ENCODE measurements around the gene DDX28. TPM values are rescaled to one million over a fixed set of nuclear protein-coding genes. Genes with fewer than 3 reads are reported as not detected.
"Not testable (repeated sequence)": the region's sequence is repeated elsewhere in the genome, so short reads cannot be mapped to it uniquely, and the experiment has no call there.

The DDX28 gene
- total and polyA plus RNA-seq, 9 of the 15 experiments (the other 6 are each of a cell fraction or from before 2014, with no cell fraction given): 2.8 to 24.5 (median 15.9) TPM

DNA sequence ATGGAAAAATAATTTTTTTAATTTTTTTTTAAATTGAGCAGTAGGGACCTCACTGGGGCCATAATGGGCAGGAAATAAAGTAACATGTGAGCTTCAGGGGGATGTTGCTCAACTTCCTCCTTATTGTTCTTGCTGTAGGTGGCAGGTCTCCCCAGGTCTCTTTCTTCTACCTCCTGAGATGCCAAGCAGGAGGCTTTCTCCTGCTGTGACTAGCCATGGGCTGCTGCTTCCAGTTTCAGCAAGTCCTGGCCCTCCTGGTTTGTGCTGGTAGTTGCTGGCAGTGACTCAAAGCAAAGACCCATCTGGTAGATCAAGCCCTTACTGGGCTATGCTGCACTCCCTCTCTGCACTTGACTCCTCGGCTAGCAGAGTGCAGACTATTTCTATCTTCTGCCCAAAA lies 9.6 kb downstream of the DDX28 start (continued):
- TF ChIP-seq CEBPB (tag; IDR thresholded peaks at IDR 0.05): 0 out of 2 replicates have a peak, but pooled peaks have one; percentile 26

DNA sequence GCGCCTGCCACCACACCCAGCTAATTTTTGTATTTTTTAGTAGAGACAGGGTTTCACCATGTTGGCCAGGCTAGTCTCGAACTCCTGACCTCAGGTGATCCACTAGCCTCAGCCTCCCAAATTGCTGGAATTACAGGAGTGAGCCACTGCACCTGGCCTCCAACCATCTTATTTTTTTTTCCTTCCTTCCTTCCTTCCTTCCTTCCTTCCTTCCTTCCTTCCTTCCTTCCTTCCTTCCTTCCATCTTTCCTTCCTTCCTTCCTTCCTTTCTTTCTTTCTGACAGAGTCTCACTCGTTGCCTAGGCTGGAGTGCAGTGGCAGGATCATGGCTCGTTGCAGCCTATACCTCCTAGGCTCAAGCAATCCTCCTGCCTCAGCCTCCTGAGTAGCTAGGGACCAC lies 13.2 kb downstream of the DDX28 start:
- H3K4me1 ChIP-seq (replicated peaks in 1 of 2; ENCODE audit: control insufficient read depth in 2 of 2, insufficient read depth in 2 of 2, low read length in 2 of 2); H3K4me3 ChIP-seq; BruUV-seq (replicated peaks); H3K36me3 ChIP-seq (ENCODE audit: control insufficient read depth, insufficient read depth, low read length); H3K9me3 ChIP-seq (replicated peaks; ENCODE audit: control insufficient read depth, insufficient read depth, low read depth, low read length); in situ Hi-C loops (cut with MboI); DNase-seq (ENCODE audit: extremely low read depth in 1 of 4, low spot score in 3 of 4); H3K27me3 ChIP-seq (ENCODE audit: control insufficient read depth in 2 of 2, insufficient read depth in 2 of 2, low read length in 2 of 2); H3K79me2 ChIP-seq (ENCODE audit: control insufficient read depth, insufficient read depth, low read length); FAIRE-seq; ATAC-seq; intact Hi-C loops (cut with micrococcal nuclease); H4K20me1 ChIP-seq (replicated peaks; ENCODE audit: control insufficient read depth, insufficient read depth, low read length); H3K9me1 ChIP-seq (ENCODE audit: control insufficient read depth, insufficient read depth, low read length); H3K4me2 ChIP-seq (ENCODE audit: insufficient read depth, low read length); H2AFZ ChIP-seq (ENCODE audit: low read depth, low read length); H3K9ac ChIP-seq (ENCODE audit: insufficient read depth in 1 of 2, low read depth in 2 of 2, low read length in 2 of 2); CTCF ChIA-PET (ENCODE audit: low intra/inter-chr PET ratio); H3K27ac ChIP-seq (ENCODE audit: extremely low read depth, low read depth, low read length): not testable (repeated sequence)
- POLR2A ChIA-PET: interaction anchor here (0.9 to 1.3 kb wide), 2 partner anchors 13 to 16 kb away, joined by 3 read pairs; partner anchors contain the start of genes DDX28 and DUS2
- 53% methylated on average over 2 of the region's 4 CpGs for WGBS (ENCODE audit: insufficient coverage, low coverage, missing lambda C conversion rate)

DNA sequence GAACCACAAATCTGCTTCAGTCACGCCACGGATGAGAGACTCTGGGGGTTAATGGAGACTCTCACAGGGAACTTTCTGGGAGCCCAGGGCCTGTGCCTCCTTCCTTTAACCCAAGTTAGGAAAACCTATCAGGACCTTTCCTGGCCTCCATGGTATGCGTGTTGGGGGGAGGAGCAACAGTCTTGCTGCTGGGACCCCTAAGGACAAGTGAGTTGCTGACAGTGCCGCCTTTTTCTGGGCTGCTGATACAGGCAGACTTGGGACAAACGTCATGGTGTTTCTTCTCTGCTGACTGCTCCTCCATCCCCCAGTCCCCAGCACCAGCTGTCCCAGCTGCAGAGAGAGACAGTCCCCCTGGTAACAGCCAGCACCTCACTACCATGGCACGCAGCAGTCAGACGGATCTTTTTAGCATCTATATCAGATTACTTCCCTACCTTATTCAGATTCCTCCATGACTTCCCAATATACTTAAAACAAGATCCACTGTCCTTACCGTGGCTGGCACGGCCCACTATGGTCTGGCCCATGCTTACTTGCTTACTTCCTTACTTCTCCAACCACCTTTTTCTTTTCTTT lies 13.8 kb downstream of the DDX28 start:
- no peak overlapping the region for H2AFZ ChIP-seq (ENCODE audit: low read depth, low read length)
- no peak for FAIRE-seq
- TF ChIP-seq, protein P1, sequence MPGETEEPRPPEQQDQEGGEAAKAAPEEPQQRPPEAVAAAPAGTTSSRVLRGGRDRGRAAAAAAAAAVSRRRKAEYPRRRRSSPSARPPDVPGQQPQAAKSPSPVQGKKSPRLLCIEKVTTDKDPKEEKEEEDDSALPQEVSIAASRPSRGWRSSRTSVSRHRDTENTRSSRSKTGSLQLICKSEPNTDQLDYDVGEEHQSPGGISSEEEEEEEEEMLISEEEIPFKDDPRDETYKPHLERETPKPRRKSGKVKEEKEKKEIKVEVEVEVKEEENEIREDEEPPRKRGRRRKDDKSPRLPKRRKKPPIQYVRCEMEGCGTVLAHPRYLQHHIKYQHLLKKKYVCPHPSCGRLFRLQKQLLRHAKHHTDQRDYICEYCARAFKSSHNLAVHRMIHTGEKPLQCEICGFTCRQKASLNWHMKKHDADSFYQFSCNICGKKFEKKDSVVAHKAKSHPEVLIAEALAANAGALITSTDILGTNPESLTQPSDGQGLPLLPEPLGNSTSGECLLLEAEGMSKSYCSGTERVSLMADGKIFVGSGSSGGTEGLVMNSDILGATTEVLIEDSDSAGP (CRISPR knock-in tag; IDR thresholded peaks at IDR 0.05): no peak
- intact Hi-C loops (cut with micrococcal nuclease) (no loop called here), in situ Hi-C loops (cut with MboI) (no loop called here)
- H3K79me2 ChIP-seq (ENCODE audit: control insufficient read depth, insufficient read depth, low read length): no peaks in the 10 kb centered on the region
- H3K27me3 ChIP-seq (ENCODE audit: control insufficient read depth in 2 of 2, insufficient read depth in 2 of 2, low read length in 2 of 2): no peaks in the 10 kb centered on the region; a peak in 1 of 5 replicates
- BruUV-seq (replicated peaks): no TSS peak
- H3K4me1 ChIP-seq (replicated peaks in 1 of 2; ENCODE audit: control insufficient read depth in 2 of 2, insufficient read depth in 2 of 2, low read length in 2 of 2): peaks cover 0 to 4% of the 10 kb centered on the region in 2 experiments; a peak in 2 of 5 replicates
- H4K20me1 ChIP-seq (replicated peaks; ENCODE audit: control insufficient read depth, insufficient read depth, low read length): no peaks in the 10 kb centered on the region
- no peaks in the 10 kb centered on the region for H3K9me3 ChIP-seq (replicated peaks; ENCODE audit: control insufficient read depth, insufficient read depth, low read depth, low read length)
- no peaks in the 10 kb centered on the region for H3K36me3 ChIP-seq (ENCODE audit: control insufficient read depth, insufficient read depth, low read length)
- no peak overlapping the region for H3K4me3 ChIP-seq
- no peaks in the 10 kb centered on the region for H3K9me1 ChIP-seq (ENCODE audit: control insufficient read depth, insufficient read depth, low read length)
- 58% methylated on average over 9 of the region's 9 CpGs for WGBS (ENCODE audit: insufficient coverage, low coverage, missing lambda C conversion rate)
- POLR2A ChIA-PET: interaction anchor here (0.6 to 1.3 kb wide), 2 partner anchors 11 to 14 kb away, joined by 3 read pairs; partner anchors contain the start of genes DDX28 and DUS2
- no peak for ATAC-seq
- CTCF ChIA-PET (ENCODE audit: low intra/inter-chr PET ratio): no interaction called here
- H3K4me2 ChIP-seq (ENCODE audit: insufficient read depth, low read length): no peak overlapping the region
- no peak overlapping the region for H3K27ac ChIP-seq (ENCODE audit: extremely low read depth, low read depth, low read length)
- no peak overlapping the region for H3K9ac ChIP-seq (ENCODE audit: insufficient read depth in 1 of 2, low read depth in 2 of 2, low read length in 2 of 2)
- DNase-seq (ENCODE audit: extremely low read depth in 1 of 4, low spot score in 3 of 4): peak in 1 of 4 experiments; percentile 7

Data from K562 (cell line).